H9 (cell line): ENCODE results near the gene CRABP2. TPM values are rescaled to one million over a fixed set of nuclear protein-coding genes. Genes with fewer than 3 reads are reported as not detected.
A peak's percentile ranks its signal among the peaks of the same experiment; 100 is the strongest.

Experiments used
- DNase-seq: peaks from one replicate; pipeline ENCODE4 v3.0.0-alpha.2; 2017
- H2AFZ ChIP-seq: one replicate; pipeline ENCODE4 v1.6.1; 2013; ENCODE audit warnings: mild to moderate bottlenecking, low read length, control low read depth, moderate library complexity
- H2AK5ac ChIP-seq: 2 replicates; pipeline ENCODE4 v1.6.1; 2013; ENCODE audit warnings: low read length, control low read depth, mixed read lengths; ENCODE audit not compliant: insufficient read length
- H2BK120ac ChIP-seq: one replicate; pipeline ENCODE4 v1.6.1; 2013; ENCODE audit warnings: low read depth, mild to moderate bottlenecking, low read length, control low read depth, inconsistent platforms; ENCODE audit not compliant: poor library complexity, severe bottlenecking
- H2BK12ac ChIP-seq: 2 replicates; pipeline ENCODE4 v1.6.1; 2013; ENCODE audit warnings: low read length, control low read depth, mixed read lengths, low read depth; ENCODE audit not compliant: insufficient read length
- H2BK15ac ChIP-seq: 2 replicates; pipeline ENCODE4 v1.6.1; 2013; ENCODE audit warnings: low read depth, low read length, control low read depth
- H2BK20ac ChIP-seq: one replicate; pipeline ENCODE4 v1.6.1; 2013; ENCODE audit warnings: low read depth, mild to moderate bottlenecking, low read length, control low read depth, inconsistent platforms; ENCODE audit not compliant: poor library complexity, severe bottlenecking
- H2BK5ac ChIP-seq: 2 replicates; pipeline ENCODE4 v1.6.1; 2013; ENCODE audit warnings: low read length, control low read depth, mixed read lengths; ENCODE audit not compliant: insufficient read length
- H3K14ac ChIP-seq: 2 replicates; pipeline ENCODE4 v1.6.1; 2013; ENCODE audit warnings: low read length, control low read depth; ENCODE audit not compliant: insufficient read depth
- H3K18ac ChIP-seq: 2 replicates; pipeline ENCODE4 v1.6.1; 2013; ENCODE audit warnings: low read depth, mild to moderate bottlenecking, mixed read lengths, low read length, control low read depth; ENCODE audit not compliant: insufficient read length
- H3K23ac ChIP-seq: 2 replicates; pipeline ENCODE4 v1.6.1; 2013; ENCODE audit warnings: low read length, control low read depth, mixed read lengths, low read depth; ENCODE audit not compliant: insufficient read length
- H3K23me2 ChIP-seq: 2 replicates; pipeline ENCODE4 v1.6.1; 2013; ENCODE audit warnings: low read depth, mild to moderate bottlenecking, mixed read lengths, low read length, control low read depth; ENCODE audit not compliant: insufficient read length, poor library complexity, severe bottlenecking
- H3K27ac ChIP-seq: 2 replicates; pipeline ENCODE4 v1.5.1; 2013; ENCODE audit warnings: low read length, control low read depth, mixed read lengths, low read depth; ENCODE audit not compliant: insufficient read length
- H3K27me3 ChIP-seq: 2 replicates; pipeline ENCODE4 v1.6.1; 2013; ENCODE audit warnings: low read length, control low read depth, inconsistent platforms; ENCODE audit not compliant: insufficient read depth
- H3K4ac ChIP-seq: 2 replicates; pipeline ENCODE4 v1.6.1; 2013; ENCODE audit warnings: low read depth, mild to moderate bottlenecking, control low read depth, inconsistent platforms, low read length, moderate library complexity
- H3K4me1 ChIP-seq: 2 replicates; pipeline ENCODE4 v1.6.1; 2013; ENCODE audit warnings: low read length, control low read depth, inconsistent platforms; ENCODE audit not compliant: insufficient read depth
- H3K4me2 ChIP-seq: 2 replicates; pipeline ENCODE4 v1.6.1; 2013; ENCODE audit warnings: low read length, control low read depth, mixed read lengths; ENCODE audit not compliant: insufficient read length, insufficient read depth
- H3K56ac ChIP-seq: 2 replicates; pipeline ENCODE4 v1.6.1; 2013; ENCODE audit warnings: low read depth, mild to moderate bottlenecking, mixed read lengths, low read length, control low read depth; ENCODE audit not compliant: insufficient read length
- H3K79me1 ChIP-seq: 2 replicates; pipeline ENCODE4 v1.6.1; 2013; ENCODE audit warnings: low read depth, mild to moderate bottlenecking, moderate library complexity, low read length, control low read depth, inconsistent platforms; ENCODE audit not compliant: insufficient read depth, poor library complexity, severe bottlenecking
- H3K79me2 ChIP-seq: 2 replicates; pipeline ENCODE4 v1.6.1; 2013; ENCODE audit warnings: low read length, control low read depth, inconsistent platforms; ENCODE audit not compliant: insufficient read depth
- H3K9ac ChIP-seq: 2 replicates; pipeline ENCODE4 v1.6.1; 2013; ENCODE audit warnings: low read length, control low read depth, mixed read lengths; ENCODE audit not compliant: insufficient read length; ENCODE audit errors: extremely low read depth
- H3K9me3 ChIP-seq: one replicate; pipeline ENCODE4 v1.6.1; 2013; ENCODE audit warnings: low read depth, low read length, inconsistent platforms; ENCODE audit not compliant: control insufficient read depth
- H3T11ph ChIP-seq: one replicate; pipeline ENCODE4 v1.6.1; 2013; ENCODE audit warnings: mild to moderate bottlenecking, low read length, control low read depth, inconsistent platforms
- H4K20me1 ChIP-seq: one replicate; pipeline ENCODE4 v1.6.1; 2013; ENCODE audit not compliant: control insufficient read depth, insufficient read length, insufficient read depth
- H4K5ac ChIP-seq: 2 replicates; pipeline ENCODE4 v1.6.1; 2013; ENCODE audit warnings: low read depth, mild to moderate bottlenecking, mixed read lengths, low read length, control low read depth; ENCODE audit not compliant: insufficient read length
- H4K8ac ChIP-seq: replicated peaks from 2 replicates; pipeline ENCODE4 v1.6.1; 2013; ENCODE audit warnings: low read length, control low read depth, mixed read lengths, low read depth; ENCODE audit not compliant: insufficient read length
- H4K91ac ChIP-seq: 2 replicates; pipeline ENCODE4 v1.6.1; 2013; ENCODE audit warnings: low read depth, mild to moderate bottlenecking, moderate library complexity, mixed read lengths, low read length, control low read depth; ENCODE audit not compliant: insufficient read length
- H3K27ac Mint-ChIP-seq, 3 experiments: 2 replicates in 2 of 3; 3 replicates in 1 of 3; pipeline ENCODE4 v1.8.0; 2020 to 2021; ENCODE audit warnings: mixed read lengths in 3 of 3, mild to moderate bottlenecking in 1 of 3, moderate library complexity in 1 of 3
- H3K27me3 Mint-ChIP-seq: 2 replicates; pipeline ENCODE4 v1.8.0; 2021; ENCODE audit warnings: low read depth, mild to moderate bottlenecking, moderate library complexity, mixed read lengths
- H3K36me3 Mint-ChIP-seq, 3 experiments: 2 replicates in 2 of 3; 3 replicates in 1 of 3; pipeline ENCODE4 v1.8.0; 2020 to 2021; ENCODE audit warnings: low read depth in 3 of 3, mixed read lengths in 3 of 3; ENCODE audit not compliant: insufficient read depth in 1 of 3
- H3K4me1 Mint-ChIP-seq, 2 experiments: 2 replicates each; pipeline ENCODE4 v1.8.0; 2020; ENCODE audit warnings: mixed read lengths in 2 of 2
- H3K4me3 Mint-ChIP-seq, 2 experiments: 2 replicates in 1 of 2; 3 replicates in 1 of 2; pipeline ENCODE4 v1.8.0; 2020 to 2021; ENCODE audit warnings: mild to moderate bottlenecking in 2 of 2, mixed read lengths in 2 of 2, moderate library complexity in 1 of 2
- H3K9me3 Mint-ChIP-seq, 2 experiments: 2 replicates in 1 of 2; 3 replicates in 1 of 2; pipeline ENCODE4 v1.8.0; 2020; ENCODE audit warnings: mild to moderate bottlenecking in 2 of 2, mixed read lengths in 2 of 2, moderate library complexity in 1 of 2
- WGBS: extraction: QIAGEN DNeasy Blood & Tissue Kit; methylation state at CpG from one replicate; pipeline ENCODE4 v1.1.7; 2013; ENCODE audit warnings: missing lambda C conversion rate, low lambda C conversion rate, mixed read lengths; ENCODE audit not compliant: insufficient read length; ENCODE audit errors: extremely low coverage; 5-methylcytosine and 5-hydroxymethylcytosine counted together
- total RNA-seq: library from RNA; stranded (reverse); gene quantifications from 2 replicates; pipeline ENCODE4 v1.2.1, GENCODE V29; 2021
- TF ChIP-seq, protein P1 (sequence below): fragments of 200-600 bp; sonication (generic); conservative IDR thresholded peaks from 3 replicates; pipeline ENCODE4 v1.8.0; 2021; ENCODE audit warnings: antibody characterized with exemption, mild to moderate bottlenecking

The CRABP2 gene
- total RNA-seq, 1 experiment from 2014 or later: 184 TPM

DNA sequence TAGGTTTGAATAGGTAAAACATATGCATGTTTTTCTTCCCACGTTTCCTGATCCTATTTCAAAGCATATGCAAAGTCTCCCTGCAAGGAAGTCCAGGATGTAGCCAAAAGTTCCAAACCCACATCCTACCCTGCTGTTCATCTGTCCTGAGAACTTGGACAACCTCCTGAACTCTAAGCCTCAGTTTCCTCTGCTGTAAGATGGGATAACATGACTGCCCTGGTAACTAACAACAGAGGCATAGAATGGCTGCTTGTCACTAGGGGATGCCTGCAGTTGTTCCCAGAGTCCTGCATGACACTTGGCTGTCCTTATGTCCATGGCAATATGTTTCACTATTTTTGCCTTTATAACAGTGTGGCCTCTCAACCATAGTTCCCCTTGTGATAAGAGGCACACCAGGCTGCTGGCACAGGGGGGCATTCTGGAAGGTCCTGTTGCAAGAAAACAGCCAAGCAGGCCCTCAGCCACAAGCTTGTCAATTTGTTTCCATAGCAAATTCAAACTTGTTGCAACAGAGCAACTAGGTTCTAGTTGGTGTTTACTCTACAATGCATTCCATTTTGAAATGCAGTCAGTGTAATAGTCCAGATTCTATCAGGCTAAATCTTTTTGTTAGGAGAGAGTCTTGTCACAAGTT, 47.6 kb upstream of the CRABP2 start:
- Histone ChIP-seq H3K23me2 (peaks cover 7% of the 10 kb centered on the region), H3K4ac (no peak overlapping the region), H4K91ac (no peak overlapping the region), H3K27me3 (no peaks in the 10 kb centered on the region), H4K20me1 (no peaks in the 10 kb centered on the region), H3K79me2 (peaks cover 20% of the 10 kb centered on the region; the same call in 1 of the 2 replicates), H4K8ac (no peak overlapping the region), H3K4me1 (peaks cover 14% of the 10 kb centered on the region; the same call in 1 of the 2 replicates), H3K9ac (peak overlapping the region; percentile 96), H2BK20ac (no peak overlapping the region), H2BK120ac (no peak overlapping the region), H3T11ph (no peak overlapping the region), H3K79me1 (no peaks in the 10 kb centered on the region), H3K23ac (no peak overlapping the region), H2BK12ac (no peak overlapping the region), H3K27ac (no peak overlapping the region), H2BK5ac (no peak overlapping the region), H3K56ac (no peak overlapping the region), H3K4me2 (peak overlapping the region; percentile 73), H2BK15ac (no peak overlapping the region), H3K9me3 (no peaks in the 10 kb centered on the region), H3K14ac (no peak overlapping the region), H2AK5ac (no peak overlapping the region), H3K18ac (no peak overlapping the region), H2AFZ (no peak overlapping the region), H4K5ac (no peak overlapping the region)
- no CpG with 5 or more reads among the region's 1 CpG for WGBS
- Mint-ChIP-seq H3K4me3 (peak overlapping the region; percentile 91 to 96), H3K4me1 (peaks cover 31 to 32% of the 10 kb centered on the region in 2 experiments), H3K36me3 (peaks cover 0 to 10% (median 8%) of the 10 kb centered on the region in 3 experiments; a peak in 2 of 7 replicates), H3K9me3 (no peaks in the 10 kb centered on the region), H3K27ac (peak overlapping the region in 2 of 3 experiments; percentile 10 to 44; a peak in 1 of 7 replicates), H3K27me3 (no peaks in the 10 kb centered on the region)
- DNase-seq: no peak
- TF ChIP-seq, protein P1, sequence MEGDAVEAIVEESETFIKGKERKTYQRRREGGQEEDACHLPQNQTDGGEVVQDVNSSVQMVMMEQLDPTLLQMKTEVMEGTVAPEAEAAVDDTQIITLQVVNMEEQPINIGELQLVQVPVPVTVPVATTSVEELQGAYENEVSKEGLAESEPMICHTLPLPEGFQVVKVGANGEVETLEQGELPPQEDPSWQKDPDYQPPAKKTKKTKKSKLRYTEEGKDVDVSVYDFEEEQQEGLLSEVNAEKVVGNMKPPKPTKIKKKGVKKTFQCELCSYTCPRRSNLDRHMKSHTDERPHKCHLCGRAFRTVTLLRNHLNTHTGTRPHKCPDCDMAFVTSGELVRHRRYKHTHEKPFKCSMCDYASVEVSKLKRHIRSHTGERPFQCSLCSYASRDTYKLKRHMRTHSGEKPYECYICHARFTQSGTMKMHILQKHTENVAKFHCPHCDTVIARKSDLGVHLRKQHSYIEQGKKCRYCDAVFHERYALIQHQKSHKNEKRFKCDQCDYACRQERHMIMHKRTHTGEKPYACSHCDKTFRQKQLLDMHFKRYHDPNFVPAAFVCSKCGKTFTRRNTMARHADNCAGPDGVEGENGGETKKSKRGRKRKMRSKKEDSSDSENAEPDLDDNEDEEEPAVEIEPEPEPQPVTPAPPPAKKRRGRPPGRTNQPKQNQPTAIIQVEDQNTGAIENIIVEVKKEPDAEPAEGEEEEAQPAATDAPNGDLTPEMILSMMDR: no peak
